Bronchial epithelial cell (primary cell): ENCODE data around the gene UPK2. TPM values are rescaled to one million over a fixed set of nuclear protein-coding genes. Genes with fewer than 3 reads are reported as not detected.

Experiments
- DNase-seq: peaks from one replicate; pipeline ENCODE4 v3.0.0-alpha.2; 2010; ENCODE audit warnings: low read depth
- FAIRE-seq: peaks from 2 replicates; lab custom pipeline; 2011; peaks lifted over from hg19 to GRCh38; lab: Jason Lieb, UNC
- H3K27me3 ChIP-seq: 2 replicates; pipeline ENCODE4 v1.5.1; 2011; ENCODE audit warnings: low read length; ENCODE audit not compliant: control insufficient read depth, insufficient read depth
- H3K36me3 ChIP-seq: 2 replicates; pipeline ENCODE4 v1.5.1; 2011; ENCODE audit warnings: low read length; ENCODE audit not compliant: control insufficient read depth, insufficient read depth
- H3K4me3 ChIP-seq: 2 replicates; pipeline ENCODE4 v1.5.1; 2011; ENCODE audit warnings: mild to moderate bottlenecking, low read depth, low read length, control low read depth
- CTCF ChIP-seq: IDR thresholded peaks from 2 replicates; pipeline ENCODE4 v1.5.1; 2011; ENCODE audit warnings: mild to moderate bottlenecking, moderate library complexity, low read length, control low read depth, inconsistent platforms; ENCODE audit not compliant: insufficient read depth, severe bottlenecking
- total RNA-seq: library from RNA; depleted of rRNA; stranded (reverse); fragments of >200 nt; gene quantifications from 2 replicates; pipeline ENCODE4 v1.2.1, GENCODE V29; 2014

Gene UPK2
- total RNA-seq, 1 donor from 2014 or later, result not detected

GRCh38 chr11:118913411-118914125 is 42.5 kb upstream of the UPK2 start:
- DNase-seq (no peak), FAIRE-seq (no peak)
- TF ChIP-seq CTCF, result no peak
- Histone ChIP-seq H3K4me3 (no peak overlapping the region), H3K36me3 (peaks cover 18% of the 10 kb centered on the region), H3K27me3 (no peaks in the 10 kb centered on the region)

- no peak overlapping the region for H3K4me3 ChIP-seq
- DNase-seq (no peak), FAIRE-seq (no peak)
- TF ChIP-seq CTCF, result no peak
- H3K27me3 ChIP-seq, result no peaks in the 10 kb centered on the region
- H3K36me3 ChIP-seq, result peaks cover 15% of the 10 kb centered on the region
Measured at GRCh38 chr11:118914178-118914918, 41.8 kb upstream of the UPK2 start.

GRCh38 chr11:118914987-118915386 is 41.1 kb upstream of the UPK2 start:
- no peak overlapping the region for H3K4me3 ChIP-seq
- no peak for FAIRE-seq
- H3K36me3 ChIP-seq, result peaks cover 14% of the 10 kb centered on the region
- no peaks in the 10 kb centered on the region for H3K27me3 ChIP-seq
- no peak for DNase-seq
- no peak for TF ChIP-seq CTCF

DNA sequence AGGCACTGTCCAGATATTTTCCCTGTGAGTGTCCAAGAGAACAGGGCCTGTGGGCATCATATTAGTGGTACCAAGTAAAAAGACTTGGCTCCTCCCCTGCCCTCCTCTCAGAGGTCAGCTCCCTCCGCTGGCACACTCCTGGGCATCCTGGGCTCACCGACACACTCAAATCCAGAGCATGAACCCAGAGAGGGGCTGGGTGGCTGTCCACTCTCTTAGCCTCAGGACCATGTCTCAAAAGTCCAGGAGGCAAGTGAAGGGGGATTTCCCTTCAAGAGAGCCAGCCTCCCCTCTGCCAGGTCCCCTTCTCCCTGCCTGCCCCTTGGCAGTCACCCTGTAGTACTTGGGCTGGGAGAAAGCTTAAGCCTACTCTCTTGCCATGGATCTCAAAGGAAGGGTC is 40.7 kb upstream of the UPK2 start:
- Histone ChIP-seq H3K36me3 (peaks cover 11% of the 10 kb centered on the region), H3K4me3 (no peak overlapping the region), H3K27me3 (no peaks in the 10 kb centered on the region)
- DNase-seq (no peak), FAIRE-seq (no peak)
- no peak for TF ChIP-seq CTCF

- DNase-seq, result no peak
- H3K4me3 ChIP-seq, result no peak overlapping the region
- no peaks in the 10 kb centered on the region for H3K27me3 ChIP-seq
- H3K36me3 ChIP-seq, result peaks cover 11% of the 10 kb centered on the region
- no peak for FAIRE-seq
- no peak for TF ChIP-seq CTCF
Measured at GRCh38 chr11:118915941-118916841, 39.9 kb upstream of the UPK2 start.
